ENCODE results near the gene IL33. TPM values are rescaled to one million over a fixed set of nuclear protein-coding genes. Genes with fewer than 3 reads are reported as not detected.
"Not testable (repeated sequence)": the region's sequence is repeated elsewhere in the genome, so short reads cannot be mapped to it uniquely, and the experiment has no call there.

The IL33 gene
- total and polyA plus RNA-seq, 2 donors (not counting 1 experiment from before 2014, with no cell fraction given), result not detected

DNA sequence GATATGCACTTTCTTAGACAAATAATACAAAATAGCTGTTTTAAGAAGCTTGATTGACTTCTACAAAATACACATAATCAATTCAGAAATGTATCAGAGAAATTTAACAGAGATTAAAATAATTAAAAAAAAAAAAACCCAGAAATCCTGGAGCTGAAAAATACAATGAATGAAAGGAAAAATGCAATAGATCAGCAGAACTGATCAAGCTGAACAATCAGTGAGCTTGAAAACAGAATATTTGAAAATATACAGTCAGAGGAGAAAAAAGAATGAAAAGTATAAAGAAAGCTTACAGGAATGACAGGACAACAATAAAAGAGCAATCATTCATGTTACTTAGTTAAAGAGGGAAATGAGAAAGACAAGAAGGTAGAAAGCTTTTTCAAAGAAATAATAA lies 41.7 kb upstream of the IL33 start:
- no peaks in the 10 kb centered on the region for H3K79me2 ChIP-seq (ENCODE audit: control insufficient read depth, insufficient read depth, low read length)
- peaks cover 0 to 19% (median 13%) of the 10 kb centered on the region in 3 donors for H3K9me3 ChIP-seq (ENCODE audit: control extremely low read depth in 1 of 3, control insufficient read depth in 2 of 3, insufficient read depth in 1 of 3, low read length in 2 of 3)
- H3K27me3 ChIP-seq (replicated peaks in 1 of 4; ENCODE audit: control extremely low read depth in 1 of 4, control insufficient read depth in 3 of 4, insufficient read depth in 4 of 4, low read length in 3 of 4), result no peaks in the 10 kb centered on the region
- no peak overlapping the region for H3K4me2 ChIP-seq (replicated peaks; ENCODE audit: low read depth, low read length, poor library complexity, severe bottlenecking)
- no peaks in the 10 kb centered on the region for H3K36me3 ChIP-seq (replicated peaks in 1 of 2; ENCODE audit: control extremely low read depth in 1 of 2, control insufficient read depth in 1 of 2, extremely low read depth in 1 of 2, insufficient read depth in 2 of 2, low read length in 1 of 2)
- peaks cover 8% of the 10 kb centered on the region for H3K9me3 Mint-ChIP-seq (ENCODE audit: insufficient read depth)
- no peak overlapping the region for H3K4me3 ChIP-seq (ENCODE audit: control extremely low read depth in 1 of 5, extremely low read depth in 1 of 5, insufficient read depth in 1 of 5, low read depth in 2 of 5, low read length in 4 of 5)
- no peaks in the 10 kb centered on the region for H3K27me3 Mint-ChIP-seq
- intact Hi-C loops (cut with micrococcal nuclease), result no loop called here
- H3K4me3 Mint-ChIP-seq, result no peak overlapping the region
- DNase-seq (no peak), ATAC-seq (ENCODE audit: low read depth) (no peak)
- TF ChIP-seq, protein P1, sequence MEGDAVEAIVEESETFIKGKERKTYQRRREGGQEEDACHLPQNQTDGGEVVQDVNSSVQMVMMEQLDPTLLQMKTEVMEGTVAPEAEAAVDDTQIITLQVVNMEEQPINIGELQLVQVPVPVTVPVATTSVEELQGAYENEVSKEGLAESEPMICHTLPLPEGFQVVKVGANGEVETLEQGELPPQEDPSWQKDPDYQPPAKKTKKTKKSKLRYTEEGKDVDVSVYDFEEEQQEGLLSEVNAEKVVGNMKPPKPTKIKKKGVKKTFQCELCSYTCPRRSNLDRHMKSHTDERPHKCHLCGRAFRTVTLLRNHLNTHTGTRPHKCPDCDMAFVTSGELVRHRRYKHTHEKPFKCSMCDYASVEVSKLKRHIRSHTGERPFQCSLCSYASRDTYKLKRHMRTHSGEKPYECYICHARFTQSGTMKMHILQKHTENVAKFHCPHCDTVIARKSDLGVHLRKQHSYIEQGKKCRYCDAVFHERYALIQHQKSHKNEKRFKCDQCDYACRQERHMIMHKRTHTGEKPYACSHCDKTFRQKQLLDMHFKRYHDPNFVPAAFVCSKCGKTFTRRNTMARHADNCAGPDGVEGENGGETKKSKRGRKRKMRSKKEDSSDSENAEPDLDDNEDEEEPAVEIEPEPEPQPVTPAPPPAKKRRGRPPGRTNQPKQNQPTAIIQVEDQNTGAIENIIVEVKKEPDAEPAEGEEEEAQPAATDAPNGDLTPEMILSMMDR (IDR thresholded peaks at IDR 0.05), result no peak
- no peak for TF ChIP-seq EZH2 (IDR thresholded peaks at IDR 0.05; ENCODE audit: borderline replicate concordance, insufficient read depth, low read depth, low read length, poor library complexity, severe bottlenecking)
- H3K27ac ChIP-seq (ENCODE audit: low read length in 2 of 2), result no peak overlapping the region
- no peak overlapping the region for H2AFZ ChIP-seq (ENCODE audit: insufficient read depth, low read depth, low read length, poor library complexity, severe bottlenecking)
- no peak overlapping the region for H3K9ac ChIP-seq (ENCODE audit: low read length)
- ChIA-PET POLR2A (no interaction called here), CTCF (no interaction called here)
- no peak overlapping the region for H3K27ac Mint-ChIP-seq
- H3K4me1 ChIP-seq (ENCODE audit: control insufficient read depth in 2 of 2, insufficient read depth in 2 of 2, low read length in 2 of 2), result no peaks in the 10 kb centered on the region
- no peaks in the 10 kb centered on the region for H4K20me1 ChIP-seq (ENCODE audit: control insufficient read depth, insufficient read depth, low read length, poor library complexity, severe bottlenecking)
- no peaks in the 10 kb centered on the region for H3K4me1 Mint-ChIP-seq

- POLR2A ChIA-PET; H3K4me2 ChIP-seq (replicated peaks; ENCODE audit: low read depth, low read length, poor library complexity, severe bottlenecking); H3K27me3 ChIP-seq (replicated peaks in 1 of 4; ENCODE audit: control extremely low read depth in 1 of 4, control insufficient read depth in 3 of 4, insufficient read depth in 4 of 4, low read length in 3 of 4); H3K4me1 ChIP-seq (ENCODE audit: control insufficient read depth in 2 of 2, insufficient read depth in 2 of 2, low read length in 2 of 2); H3K27ac Mint-ChIP-seq; H3K9me3 ChIP-seq (ENCODE audit: control extremely low read depth in 1 of 3, control insufficient read depth in 2 of 3, insufficient read depth in 1 of 3, low read length in 2 of 3); H4K20me1 ChIP-seq (ENCODE audit: control insufficient read depth, insufficient read depth, low read length, poor library complexity, severe bottlenecking); H3K4me3 ChIP-seq (ENCODE audit: control extremely low read depth in 1 of 5, extremely low read depth in 1 of 5, insufficient read depth in 1 of 5, low read depth in 2 of 5, low read length in 4 of 5); intact Hi-C loops (cut with micrococcal nuclease); H2AFZ ChIP-seq (ENCODE audit: insufficient read depth, low read depth, low read length, poor library complexity, severe bottlenecking); H3K9ac ChIP-seq (ENCODE audit: low read length); H3K4me3 Mint-ChIP-seq; H3K79me2 ChIP-seq (ENCODE audit: control insufficient read depth, insufficient read depth, low read length); H3K27ac ChIP-seq (ENCODE audit: low read length in 2 of 2); ATAC-seq (ENCODE audit: low read depth); H3K9me3 Mint-ChIP-seq (ENCODE audit: insufficient read depth); H3K36me3 ChIP-seq (replicated peaks in 1 of 2; ENCODE audit: control extremely low read depth in 1 of 2, control insufficient read depth in 1 of 2, extremely low read depth in 1 of 2, insufficient read depth in 2 of 2, low read length in 1 of 2); H3K4me1 Mint-ChIP-seq; DNase-seq: not testable (repeated sequence)
- H3K27me3 Mint-ChIP-seq, result peaks cover 17% of the 10 kb centered on the region
- WGBS (ENCODE audit: insufficient coverage), result 95% methylated on average over 24 of the region's 31 CpGs
- CTCF ChIA-PET, result interaction anchor here (0.8 kb wide), 1 partner anchor 16 kb away, joined by 3 read pairs; no protein-coding TSS in a partner anchor
These were observed 32.9 kb upstream of the IL33 start for GRCh38 chr9:6182549-6183226.

Measured in B cell (primary cell).